SK-N-MC (cell line): ENCODE data around the gene TMEM250.

Source experiments
- EZH2 ChIP-seq: fragments of 200-600 bp; sonication (generic); IDR thresholded peaks from one replicate; pipeline ENCODE4 v1.6.1; 2017; ENCODE audit warnings: antibody characterized with exemption
- FOXP2 ChIP-seq: optimal IDR thresholded peaks from 2 replicates; pipeline ENCODE3; 2011; ENCODE audit warnings: mild to moderate bottlenecking, moderate library complexity; ENCODE audit not compliant: insufficient read depth; ENCODE audit errors: extremely low read length, control extremely low read depth
- POLR2AphosphoS5 ChIP-seq: IDR thresholded peaks from 2 replicates; pipeline ENCODE4 v1.6.1; 2012; ENCODE audit warnings: mild to moderate bottlenecking, low read depth, low read length, borderline replicate concordance

DNA sequence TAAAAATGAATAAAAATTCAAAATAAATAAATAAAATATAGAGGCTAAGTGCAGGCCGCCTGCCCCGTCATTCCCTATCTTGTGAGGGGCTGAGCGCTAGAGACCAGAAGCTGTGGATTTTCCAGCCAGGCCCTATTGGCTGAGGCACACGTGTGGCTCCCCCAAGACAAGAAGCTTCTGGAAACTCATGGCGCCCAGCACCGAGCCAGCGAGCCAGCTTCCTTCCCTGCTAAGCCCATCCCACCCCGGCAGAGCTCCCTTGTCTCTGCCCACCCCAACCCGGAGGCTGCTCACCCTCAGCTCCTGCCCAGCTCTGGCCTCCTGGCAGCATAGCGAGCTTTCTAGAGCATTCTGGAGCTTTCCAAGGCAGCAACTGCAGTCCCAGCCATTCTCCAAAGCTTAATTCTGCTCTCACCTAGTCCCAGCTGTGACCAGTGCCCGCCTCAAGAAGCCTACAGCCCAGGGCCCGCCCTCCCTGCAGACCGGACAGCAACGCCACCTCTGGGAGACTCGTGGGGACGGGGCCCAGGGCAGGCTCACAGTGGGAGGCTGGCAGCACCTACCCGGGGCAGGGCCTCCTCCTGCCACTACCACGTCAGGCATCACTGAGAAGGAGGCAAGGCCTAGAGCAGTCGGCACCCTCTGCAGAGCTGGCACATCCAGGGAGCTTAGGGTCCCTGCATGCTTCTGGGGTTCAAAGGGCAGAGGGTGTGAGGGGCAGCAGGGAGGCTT is 23.2 kb upstream of the TMEM250 start:
- TF ChIP-seq EZH2 (no peak), POLR2AphosphoS5 (no peak), FOXP2 (no peak)
